Measurements from ENCODE around the gene DEUP1.
"Not testable (repeated sequence)": the region's sequence is repeated elsewhere in the genome, so short reads cannot be mapped to it uniquely, and the experiment has no call there.

DEUP1 gene

GRCh38 chr11:93330446-93330984, at the start of gene DEUP1:
Gene DEUP1, plus strand, starts transcription at chr11:93330742. Its CDS starts 1,518 bp downstream, at chr11:93332260.
- no peak for DNase-seq (ENCODE audit: low read depth)

- DNase-seq (ENCODE audit: low read depth), result no peak
Measured at GRCh38 chr11:93285430-93285829, 45.1 kb upstream of the DEUP1 start.

GRCh38 chr11:93287434-93287833, 43.1 kb upstream of the DEUP1 start:
- no peak for DNase-seq (ENCODE audit: low read depth)

- no peak for DNase-seq (ENCODE audit: low read depth)
Measured at GRCh38 chr11:93288079-93288478, 42.5 kb upstream of the DEUP1 start.

GRCh38 chr11:93288767-93289166, 41.8 kb upstream of the DEUP1 start:
- DNase-seq (ENCODE audit: low read depth), result no peak

- DNase-seq (ENCODE audit: low read depth), result no peak
Measured at GRCh38 chr11:93289782-93290463, 40.6 kb upstream of the DEUP1 start.

- DNase-seq (ENCODE audit: low read depth), result no peak
Measured at GRCh38 chr11:93291110-93291509, 39.4 kb upstream of the DEUP1 start.

GRCh38 chr11:93291898-93292297, 38.6 kb upstream of the DEUP1 start:
- DNase-seq (ENCODE audit: low read depth), result no peak

- no peak for DNase-seq (ENCODE audit: low read depth)
Measured at GRCh38 chr11:93295921-93296575, 34.5 kb upstream of the DEUP1 start.

- no peak for DNase-seq (ENCODE audit: low read depth)
Measured at GRCh38 chr11:93303689-93304088, 26.9 kb upstream of the DEUP1 start.

- not testable (repeated sequence) for DNase-seq (ENCODE audit: low read depth)
Measured at GRCh38 chr11:93314399-93314798, 16.1 kb upstream of the DEUP1 start.

GRCh38 chr11:93319224-93319839, 11.2 kb upstream of the DEUP1 start:
- no peak for DNase-seq (ENCODE audit: low read depth)

GRCh38 chr11:93320230-93320629, 10.3 kb upstream of the DEUP1 start:
- DNase-seq (ENCODE audit: low read depth), result no peak

GRCh38 chr11:93322207-93322606, 8.3 kb upstream of the DEUP1 start:
- DNase-seq (ENCODE audit: low read depth), result no peak

- no peak for DNase-seq (ENCODE audit: low read depth)
Measured at GRCh38 chr11:93323747-93324146, 6.8 kb upstream of the DEUP1 start.

GRCh38 chr11:93324500-93324899, 6.0 kb upstream of the DEUP1 start:
- no peak for DNase-seq (ENCODE audit: low read depth)

- no peak for DNase-seq (ENCODE audit: low read depth)
Measured at GRCh38 chr11:93326681-93327080, 3.9 kb upstream of the DEUP1 start.

GRCh38 chr11:93329936-93330445, 551 bp upstream of the DEUP1 start:
- no peak for DNase-seq (ENCODE audit: low read depth)

- DNase-seq (ENCODE audit: low read depth), result no peak
Measured at GRCh38 chr11:93340223-93340622, 9.7 kb downstream of the DEUP1 start.

GRCh38 chr11:93344855-93345333, 14.4 kb downstream of the DEUP1 start:
- DNase-seq (ENCODE audit: low read depth), result no peak

- no peak for DNase-seq (ENCODE audit: low read depth)
Measured at GRCh38 chr11:93348930-93349329, 18.4 kb downstream of the DEUP1 start.

- no peak for DNase-seq (ENCODE audit: low read depth)
Measured at GRCh38 chr11:93350835-93351234, 20.3 kb downstream of the DEUP1 start.

GRCh38 chr11:93359396-93359795, 28.9 kb downstream of the DEUP1 start:
- no peak for DNase-seq (ENCODE audit: low read depth)

All from stromal cell of bone marrow (primary cell).